Suprapubic skin (tissue), 4 donors: ENCODE measurements around the gene NPHP4.

Experiments used
- EP300 ChIP-seq: sonication (generic); formaldehyde crosslinking; IDR thresholded peaks from one replicate; pipeline ENCODE4 v1.6.1; 2017; ENCODE audit warnings: antibody characterized with exemption
- POLR2A ChIP-seq, 2 donors: fragments of 450-650 bp; IDR thresholded peaks; one replicate each; pipeline ENCODE4 v1.6.1; 2017; ENCODE audit warnings: antibody characterized with exemption in 2 of 2, mild to moderate bottlenecking in 2 of 2, moderate library complexity in 2 of 2
- POLR2AphosphoS5 ChIP-seq, 3 donors: sonication (generic); formaldehyde crosslinking; IDR thresholded peaks; one replicate each; pipeline ENCODE4 v1.6.1; 2017; ENCODE audit warnings: antibody characterized with exemption in 3 of 3
- TF ChIP-seq, protein P1 (sequence below), 2 donors: fragments of 200-600 bp in 1 of 2; fragments of 450-650 bp in 1 of 2; sonication (generic) in 1 of 2; IDR thresholded peaks; one replicate each; pipeline ENCODE4 v1.5.1; 2016 to 2019; ENCODE audit warnings: antibody characterized with exemption in 2 of 2, mild to moderate bottlenecking in 1 of 2, moderate library complexity in 1 of 2

DNA sequence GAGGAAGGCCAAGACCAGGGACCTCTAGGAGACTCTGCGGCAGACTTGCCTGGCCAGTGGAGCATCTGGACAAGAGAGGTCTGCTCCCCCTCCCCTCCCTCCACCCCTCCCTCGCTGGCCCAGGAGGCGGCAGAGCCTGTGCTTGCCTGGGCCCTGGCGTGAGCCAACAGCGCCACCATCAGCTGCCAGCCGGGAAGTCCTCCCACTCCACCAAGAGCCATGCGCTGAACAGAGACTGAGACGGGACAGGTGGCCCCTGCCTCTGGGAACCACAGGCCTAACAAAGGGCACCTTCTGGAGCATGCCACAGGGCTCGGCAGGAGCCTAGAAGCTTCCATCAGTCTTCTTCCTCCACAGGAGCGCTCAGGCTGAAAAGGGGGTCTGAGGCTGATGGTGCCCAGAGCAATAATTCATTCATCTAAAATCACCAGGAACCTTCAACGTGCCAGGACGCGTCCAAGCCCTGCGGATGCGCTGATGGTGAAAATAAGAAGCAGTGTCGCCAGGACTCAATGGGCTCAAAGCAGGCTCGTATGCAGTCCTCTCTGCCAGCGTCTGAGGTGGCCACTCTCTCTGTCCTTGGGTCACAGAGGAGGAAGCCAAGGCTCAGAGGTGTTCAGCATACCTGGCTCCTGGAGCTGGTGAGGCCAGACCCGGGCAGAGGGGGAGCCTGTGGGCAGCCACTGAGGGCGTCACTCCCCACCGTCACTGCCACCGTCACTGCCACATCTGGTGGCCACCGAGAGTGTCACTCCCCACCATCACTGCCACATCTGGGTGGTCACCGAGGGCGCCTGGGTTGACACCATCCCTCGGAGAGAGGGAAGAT lies 161.2 kb downstream of the NPHP4 start:
- TF ChIP-seq, protein P1, sequence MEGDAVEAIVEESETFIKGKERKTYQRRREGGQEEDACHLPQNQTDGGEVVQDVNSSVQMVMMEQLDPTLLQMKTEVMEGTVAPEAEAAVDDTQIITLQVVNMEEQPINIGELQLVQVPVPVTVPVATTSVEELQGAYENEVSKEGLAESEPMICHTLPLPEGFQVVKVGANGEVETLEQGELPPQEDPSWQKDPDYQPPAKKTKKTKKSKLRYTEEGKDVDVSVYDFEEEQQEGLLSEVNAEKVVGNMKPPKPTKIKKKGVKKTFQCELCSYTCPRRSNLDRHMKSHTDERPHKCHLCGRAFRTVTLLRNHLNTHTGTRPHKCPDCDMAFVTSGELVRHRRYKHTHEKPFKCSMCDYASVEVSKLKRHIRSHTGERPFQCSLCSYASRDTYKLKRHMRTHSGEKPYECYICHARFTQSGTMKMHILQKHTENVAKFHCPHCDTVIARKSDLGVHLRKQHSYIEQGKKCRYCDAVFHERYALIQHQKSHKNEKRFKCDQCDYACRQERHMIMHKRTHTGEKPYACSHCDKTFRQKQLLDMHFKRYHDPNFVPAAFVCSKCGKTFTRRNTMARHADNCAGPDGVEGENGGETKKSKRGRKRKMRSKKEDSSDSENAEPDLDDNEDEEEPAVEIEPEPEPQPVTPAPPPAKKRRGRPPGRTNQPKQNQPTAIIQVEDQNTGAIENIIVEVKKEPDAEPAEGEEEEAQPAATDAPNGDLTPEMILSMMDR (IDR thresholded peaks at IDR 0.05): no peak
- TF ChIP-seq EP300: no peak
- no peak for TF ChIP-seq POLR2A (IDR thresholded peaks at IDR 0.05)
- no peak for TF ChIP-seq POLR2AphosphoS5 (IDR thresholded peaks at IDR 0.05)
